Activated T-cell treated with anti-CD3 and anti-CD28 coated beads, Interleukin-2, amount 50 U/mL, for 4 hours (primary cell): Measurements from ENCODE around the gene TGIF2. TPM values are rescaled to one million over a fixed set of nuclear protein-coding genes. Genes with fewer than 3 reads are reported as not detected.
"Not testable (repeated sequence)": the region's sequence is repeated elsewhere in the genome, so short reads cannot be mapped to it uniquely, and the experiment has no call there.

ENCODE experiments used
- ATAC-seq, 2 donors: fragments of 200-7000 bp; cut with Tn5 transposase; one replicate each; pipeline ENCODE4 v1.10.0; 2021
- DNase-seq: peaks from one replicate; pipeline ENCODE4 v3.0.0-alpha.2; 2020
- H3K27me3 Mint-ChIP-seq: one replicate; pipeline ENCODE4 v1.8.0; 2021; ENCODE audit warnings: low read depth, mixed read lengths
- H3K36me3 Mint-ChIP-seq: one replicate; pipeline ENCODE4 v1.8.0; 2022; ENCODE audit warnings: mixed read lengths; ENCODE audit not compliant: insufficient read depth
- H3K4me1 Mint-ChIP-seq: one replicate; pipeline ENCODE4 v1.8.0; 2021; ENCODE audit warnings: low read depth, mixed read lengths
- H3K4me3 Mint-ChIP-seq: one replicate; pipeline ENCODE4 v1.8.0; 2021; ENCODE audit warnings: mild to moderate bottlenecking, moderate library complexity, mixed read lengths
- H3K9me3 Mint-ChIP-seq: one replicate; pipeline ENCODE4 v1.8.0; 2021; ENCODE audit warnings: mixed read lengths
- total RNA-seq, 3 donors: library from RNA; stranded (reverse); gene quantifications; one replicate each; pipeline ENCODE4 v1.2.1, GENCODE V29; 2021

Gene TGIF2
- total RNA-seq, 3 donors from 2014 or later: 62.2 to 63.9 (median 62.5) TPM

DNA sequence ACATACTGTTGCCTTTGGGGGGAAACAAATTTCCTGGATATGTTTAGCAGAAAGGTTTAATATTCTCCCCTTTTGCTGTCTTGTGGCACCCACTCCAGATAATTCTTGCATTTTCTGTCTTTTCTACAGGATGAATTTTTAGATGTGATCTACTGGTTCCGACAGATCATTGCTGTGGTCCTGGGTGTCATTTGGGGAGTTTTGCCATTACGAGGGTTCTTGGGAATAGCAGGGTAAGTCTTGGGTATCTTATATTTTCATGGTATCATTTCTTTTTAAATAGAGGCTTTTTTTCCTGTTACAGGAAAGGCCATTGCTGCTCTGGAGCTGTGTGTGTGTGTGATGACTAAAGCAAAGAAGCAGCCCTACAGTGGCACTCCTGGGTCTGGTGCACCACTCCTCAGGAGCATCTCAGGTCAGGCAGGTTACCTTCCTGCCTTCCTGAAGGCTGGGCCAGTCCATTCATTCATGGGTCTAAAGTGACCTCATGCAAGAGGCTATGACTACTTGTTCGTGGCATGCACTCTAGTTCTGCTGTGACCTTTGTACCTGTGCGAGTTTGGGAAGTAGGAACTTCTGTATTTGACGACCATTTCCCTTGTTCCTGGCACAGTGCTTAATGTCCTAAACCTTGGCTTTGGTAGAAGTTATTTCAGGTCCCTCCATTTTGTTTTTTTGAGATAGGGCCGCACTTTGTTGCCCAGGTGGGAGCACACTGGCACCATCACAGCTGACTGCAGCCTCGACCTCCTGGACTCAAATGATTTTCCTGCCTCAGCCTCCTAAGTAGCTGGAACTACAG is 34.4 kb downstream of the TGIF2 start:
- Mint-ChIP-seq H3K27me3 (no peaks in the 10 kb centered on the region), H3K9me3 (no peaks in the 10 kb centered on the region), H3K36me3 (peaks cover 19% of the 10 kb centered on the region), H3K4me3 (peak overlapping the region; percentile 99), H3K4me1 (peaks cover 24% of the 10 kb centered on the region)
- ATAC-seq (no peak), DNase-seq (no peak)

DNA sequence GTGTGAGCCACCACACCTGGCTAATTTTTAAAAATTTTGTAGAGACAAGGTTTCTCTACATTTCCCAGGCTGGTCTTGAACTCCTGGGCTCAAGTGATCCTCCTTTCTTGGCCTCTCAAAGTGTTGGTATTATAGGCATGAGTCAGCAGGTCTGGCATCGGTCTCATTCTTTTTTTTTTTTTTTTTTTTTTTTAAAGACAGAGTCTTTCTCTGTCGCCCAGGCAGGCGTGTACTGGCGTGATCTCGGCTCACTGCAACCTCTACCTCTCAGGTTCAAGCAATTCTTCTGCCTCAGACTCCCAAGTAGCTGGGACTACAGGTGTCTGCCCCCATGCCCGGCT is 35.0 kb downstream of the TGIF2 start:
- Mint-ChIP-seq H3K36me3 (peaks cover 24% of the 10 kb centered on the region), H3K4me1 (peaks cover 25% of the 10 kb centered on the region), H3K4me3 (peak overlapping the region; percentile 99)
- DNase-seq, H3K27me3 Mint-ChIP-seq, H3K9me3 Mint-ChIP-seq, ATAC-seq: not testable (repeated sequence)

DNA sequence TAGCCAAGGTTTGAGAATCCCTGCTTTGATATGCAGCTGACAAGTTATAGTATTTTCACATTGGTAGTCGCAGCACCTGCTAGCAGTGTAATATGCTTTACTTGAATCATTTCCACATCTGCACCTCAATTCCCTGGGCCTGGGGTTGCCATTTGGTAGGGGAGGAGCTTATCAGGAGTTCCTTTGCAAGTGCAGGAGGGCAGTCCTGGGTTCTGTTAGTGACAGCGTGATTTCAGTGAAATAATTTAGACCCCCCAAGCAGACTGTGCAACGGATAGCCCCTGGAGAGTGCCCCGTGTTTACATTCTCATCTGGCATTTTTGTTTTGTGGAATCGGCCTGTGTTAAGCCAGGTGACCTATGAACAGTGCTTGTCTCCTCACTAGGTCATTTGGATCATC is 38.2 kb downstream of the TGIF2 start:
- ATAC-seq (no peak), DNase-seq (no peak)
- no peaks in the 10 kb centered on the region for H3K27me3 Mint-ChIP-seq
- no peak overlapping the region for H3K4me3 Mint-ChIP-seq
- H3K9me3 Mint-ChIP-seq: no peaks in the 10 kb centered on the region
- peaks cover 35% of the 10 kb centered on the region for H3K36me3 Mint-ChIP-seq
- H3K4me1 Mint-ChIP-seq: peaks cover 17% of the 10 kb centered on the region

DNA sequence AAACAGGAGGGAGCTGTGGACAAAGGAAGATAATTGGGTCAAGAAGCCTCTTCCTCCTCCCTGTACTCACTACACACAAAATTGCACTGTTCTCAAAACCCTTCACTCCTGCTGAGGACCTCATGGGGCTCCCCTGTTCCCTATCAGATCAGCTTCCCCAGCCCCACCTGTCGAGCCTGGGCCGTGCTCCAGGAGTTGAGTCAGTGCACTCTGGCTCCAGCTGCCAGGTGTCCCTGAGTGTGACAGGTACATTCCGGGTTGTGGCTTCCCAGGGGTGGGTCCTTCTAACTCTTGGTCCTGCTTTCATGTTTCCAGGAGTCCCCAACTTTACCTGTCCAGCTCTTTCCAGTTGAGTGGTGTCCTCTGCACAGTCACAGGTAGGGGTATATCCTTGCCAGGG is 40.6 kb downstream of the TGIF2 start:
- Mint-ChIP-seq H3K27me3 (no peaks in the 10 kb centered on the region), H3K4me1 (peaks cover 3% of the 10 kb centered on the region), H3K4me3 (no peak overlapping the region), H3K9me3 (no peaks in the 10 kb centered on the region), H3K36me3 (peaks cover 30% of the 10 kb centered on the region)
- ATAC-seq: no peak
- DNase-seq: no peak

DNA sequence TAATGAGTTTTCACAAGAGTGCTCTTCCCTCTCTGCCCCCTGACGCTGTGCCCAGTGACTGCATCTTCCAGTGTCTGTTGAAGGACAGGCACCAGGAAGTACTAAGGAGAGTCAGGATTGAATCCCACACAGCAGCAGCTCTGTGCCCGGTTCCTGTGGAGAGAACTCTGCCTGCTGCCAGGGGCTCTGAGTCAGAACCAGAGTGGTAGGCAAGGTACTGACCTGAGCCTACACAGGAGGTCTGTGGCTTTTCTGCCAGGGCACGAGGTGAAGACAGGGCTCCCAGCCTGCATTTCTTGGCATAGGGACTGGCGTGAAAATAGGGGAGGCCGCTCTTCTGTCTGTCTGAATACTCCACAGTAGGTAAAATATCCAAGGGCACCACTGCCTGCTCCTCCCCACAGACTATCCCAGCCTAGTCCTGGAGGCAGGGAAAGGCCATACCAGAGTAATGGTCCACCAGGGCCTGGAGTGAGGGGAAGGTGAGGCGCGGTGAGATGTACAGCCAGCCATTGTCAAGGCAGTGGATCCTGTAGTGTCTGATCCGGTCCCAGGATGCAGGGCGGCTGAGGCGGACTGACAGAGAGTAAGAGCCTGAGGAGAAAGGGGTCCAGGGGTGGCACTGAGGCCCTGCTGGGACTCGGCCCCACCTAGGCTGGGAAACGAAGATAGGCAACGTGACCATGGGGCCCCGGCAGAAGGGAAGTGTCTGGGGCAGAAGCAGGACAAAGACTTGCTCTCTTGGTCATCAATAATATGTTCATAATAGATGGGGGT is 41.6 kb downstream of the TGIF2 start:
- ATAC-seq (no peak), DNase-seq (no peak)
- Mint-ChIP-seq H3K36me3 (peaks cover 26% of the 10 kb centered on the region), H3K9me3 (no peaks in the 10 kb centered on the region), H3K4me3 (no peak overlapping the region), H3K4me1 (peaks cover 3% of the 10 kb centered on the region), H3K27me3 (no peaks in the 10 kb centered on the region)

DNA sequence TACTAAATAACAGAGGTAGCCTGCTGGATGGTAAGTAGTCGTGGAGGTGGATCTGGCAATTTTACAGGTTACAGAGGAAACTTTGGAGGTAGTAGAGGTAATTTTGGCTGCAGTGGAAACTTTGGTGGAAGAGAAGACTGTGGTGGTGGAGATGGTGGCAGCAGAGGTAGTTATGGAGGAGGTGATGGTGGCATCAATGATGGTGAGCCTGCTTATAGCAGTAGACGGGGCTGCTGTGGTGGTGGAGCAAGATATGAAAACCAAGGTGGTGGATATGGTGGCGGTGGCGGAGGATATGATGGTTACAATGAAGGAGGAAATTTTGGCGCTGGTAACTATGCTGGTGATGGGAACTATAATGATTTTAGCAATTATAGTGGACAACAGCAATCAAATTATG is 47.5 kb downstream of the TGIF2 start:
- Mint-ChIP-seq H3K27me3 (no peaks in the 10 kb centered on the region), H3K4me1 (peaks cover 13% of the 10 kb centered on the region), H3K9me3 (no peaks in the 10 kb centered on the region), H3K36me3 (peaks cover 23% of the 10 kb centered on the region), H3K4me3 (no peak overlapping the region)
- ATAC-seq: no peak
- no peak for DNase-seq

DNA sequence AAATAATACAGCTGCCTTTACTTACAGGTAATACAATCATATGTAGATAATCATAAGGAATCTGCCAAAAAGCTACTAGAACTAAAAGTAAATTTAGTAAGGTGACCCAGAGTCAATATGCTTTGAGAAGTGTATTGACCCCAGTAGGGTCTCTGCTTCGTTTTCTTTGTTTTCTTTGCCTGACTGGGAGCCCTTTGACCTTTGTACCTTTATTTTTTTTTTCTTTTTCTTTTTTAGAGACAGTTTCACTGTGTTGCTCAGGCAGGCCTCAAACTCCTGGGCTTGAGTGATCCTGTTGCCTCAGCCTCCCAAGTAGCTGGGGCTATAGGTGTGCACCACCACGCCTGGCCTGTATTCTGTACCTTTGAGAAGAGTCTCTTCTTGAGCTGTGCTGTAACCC is 50.0 kb downstream of the TGIF2 start:
- Mint-ChIP-seq H3K4me1 (peaks cover 28% of the 10 kb centered on the region), H3K9me3 (no peaks in the 10 kb centered on the region), H3K27me3 (no peaks in the 10 kb centered on the region), H3K4me3 (no peak overlapping the region), H3K36me3 (peaks cover 30% of the 10 kb centered on the region)
- no peak for ATAC-seq
- no peak for DNase-seq

DNA sequence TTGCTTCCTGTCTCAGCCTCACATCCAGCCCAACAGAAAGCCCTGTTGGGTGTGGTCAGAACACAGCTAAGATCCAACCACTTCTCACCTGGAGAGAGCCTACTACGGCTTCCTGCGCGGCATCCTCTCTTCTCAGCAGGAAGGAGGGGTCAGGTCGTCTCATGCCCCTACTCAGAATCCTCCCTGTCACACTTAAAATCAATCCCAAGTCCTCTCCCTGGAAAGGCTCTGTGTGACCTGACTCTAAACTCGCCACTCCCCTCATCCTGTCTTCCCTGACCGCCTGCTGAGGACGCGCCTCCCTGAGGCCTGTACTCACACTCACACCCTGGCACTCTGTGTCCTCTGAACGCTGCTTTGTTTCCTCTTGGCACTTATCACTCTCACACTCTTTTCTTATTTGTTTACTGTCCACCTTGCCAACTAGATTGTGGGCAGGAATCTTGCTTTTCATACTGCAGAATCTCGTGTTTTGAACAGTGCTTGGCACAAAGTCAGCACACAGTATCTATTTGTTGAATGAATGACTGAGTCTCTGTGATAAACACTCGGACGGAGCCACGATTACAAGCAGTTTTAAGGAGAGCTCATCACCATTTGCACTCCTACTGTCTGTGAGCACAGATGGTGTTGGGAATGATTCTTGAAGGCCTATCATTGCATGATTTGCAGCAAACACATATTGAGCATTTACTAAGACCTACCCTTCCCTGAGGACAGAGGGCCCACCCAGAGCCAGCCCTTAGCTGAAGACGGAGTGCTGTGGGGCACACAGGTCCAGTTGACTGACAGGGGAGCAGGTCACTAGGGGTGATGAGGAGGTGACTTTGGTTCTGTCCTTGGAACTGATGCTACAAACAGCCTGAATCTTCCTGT is 50.9 kb downstream of the TGIF2 start:
- peaks cover 32% of the 10 kb centered on the region for H3K4me1 Mint-ChIP-seq
- peaks cover 34% of the 10 kb centered on the region for H3K36me3 Mint-ChIP-seq
- DNase-seq: no peak
- no peaks in the 10 kb centered on the region for H3K9me3 Mint-ChIP-seq
- no peak overlapping the region for H3K4me3 Mint-ChIP-seq
- ATAC-seq: no peak
- H3K27me3 Mint-ChIP-seq: no peaks in the 10 kb centered on the region

DNA sequence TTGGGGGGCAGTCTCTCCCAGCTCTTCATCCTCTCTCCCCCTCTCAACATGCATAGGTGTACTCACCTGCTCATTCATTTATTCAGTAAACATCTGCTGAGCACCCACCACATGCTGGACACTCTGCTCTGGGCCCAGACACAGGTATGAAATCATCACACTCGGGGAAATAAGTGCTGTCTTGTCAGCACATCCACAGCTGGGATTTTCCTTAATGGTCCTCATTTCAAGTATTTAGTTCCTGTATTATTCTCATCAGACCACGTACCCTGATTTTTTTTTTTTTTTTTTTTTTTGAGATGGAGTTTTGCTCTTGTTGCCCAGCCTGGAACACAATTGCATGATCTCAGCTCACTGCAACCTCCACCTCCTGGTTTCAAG is 51.5 kb downstream of the TGIF2 start:
- Mint-ChIP-seq H3K4me1 (peaks cover 38% of the 10 kb centered on the region), H3K4me3 (no peak overlapping the region), H3K9me3 (no peaks in the 10 kb centered on the region), H3K27me3 (no peaks in the 10 kb centered on the region), H3K36me3 (peaks cover 37% of the 10 kb centered on the region)
- no peak for ATAC-seq
- no peak for DNase-seq

DNA sequence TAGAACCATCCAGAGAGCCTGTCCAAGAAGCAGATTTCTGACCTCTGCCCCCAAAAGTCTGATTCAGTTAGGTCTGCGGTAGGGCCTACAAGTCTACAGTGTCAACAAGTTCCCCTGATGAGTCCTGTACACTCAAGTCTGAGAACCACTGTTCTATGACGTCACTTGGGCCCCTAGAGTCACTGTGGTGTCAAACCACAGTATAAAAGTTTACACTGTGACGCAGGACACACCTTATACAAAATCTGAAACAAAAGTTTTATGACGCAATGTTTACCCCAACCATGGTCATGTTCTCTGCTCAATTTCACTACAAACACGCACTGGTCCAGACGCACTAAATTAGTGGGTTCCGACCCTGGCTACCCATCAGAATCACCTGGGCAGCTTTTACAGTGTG is 54.7 kb downstream of the TGIF2 start:
- H3K9me3 Mint-ChIP-seq: no peaks in the 10 kb centered on the region
- H3K4me3 Mint-ChIP-seq: no peak overlapping the region
- ATAC-seq: peak in 1 of 2 donors; percentile 64
- H3K4me1 Mint-ChIP-seq: peaks cover 54% of the 10 kb centered on the region
- no peak for DNase-seq
- no peaks in the 10 kb centered on the region for H3K27me3 Mint-ChIP-seq
- peaks cover 45% of the 10 kb centered on the region for H3K36me3 Mint-ChIP-seq

DNA sequence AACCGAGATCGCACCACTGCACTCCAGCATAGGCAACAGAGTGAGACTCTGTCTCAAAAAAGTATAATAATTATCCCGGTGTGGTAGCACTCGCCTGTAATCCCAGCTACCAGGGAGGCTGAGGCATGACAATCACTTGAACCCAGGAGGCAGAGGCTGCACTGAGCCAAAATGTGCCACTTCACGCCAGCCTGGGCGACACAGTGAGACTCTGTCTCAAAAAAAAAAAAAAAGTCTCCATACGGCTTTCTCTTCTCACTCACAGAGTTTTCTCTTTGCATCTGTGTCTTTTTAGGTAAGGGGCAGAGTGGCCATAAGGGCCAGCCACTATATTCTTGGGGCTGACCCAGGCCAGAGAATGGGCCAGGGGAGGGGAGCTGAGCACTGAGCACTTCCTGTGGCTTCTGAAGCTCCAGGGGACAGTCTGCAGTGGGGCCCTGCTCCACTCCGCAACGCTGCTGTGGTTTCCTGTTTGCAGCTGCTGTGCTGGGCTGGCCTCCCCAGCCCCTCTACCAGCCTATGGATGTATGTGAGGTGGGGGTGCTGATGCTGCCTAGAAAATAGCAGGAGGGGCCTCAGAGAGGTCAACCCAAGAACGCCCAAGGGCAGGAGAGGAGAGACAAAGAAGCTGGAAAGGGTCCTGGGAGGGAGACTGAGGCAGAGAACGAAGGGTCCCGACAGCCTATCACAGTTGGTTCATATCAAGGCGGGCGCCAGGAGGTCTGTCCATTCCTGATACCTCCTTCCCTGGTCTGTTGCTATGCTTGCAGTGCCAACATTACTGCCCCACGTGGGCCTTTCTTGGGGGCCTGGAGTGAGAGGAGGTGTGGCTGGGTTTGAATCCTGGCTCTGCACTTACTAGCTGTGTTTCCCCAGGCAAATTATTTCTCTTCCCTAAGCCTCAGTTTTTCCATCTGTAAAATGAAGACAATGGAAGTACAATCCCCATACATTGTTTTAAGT is 56.6 kb downstream of the TGIF2 start:
- H3K27me3 Mint-ChIP-seq: no peaks in the 10 kb centered on the region
- H3K4me3 Mint-ChIP-seq: peak overlapping the region; percentile 53
- peaks cover 37% of the 10 kb centered on the region for H3K36me3 Mint-ChIP-seq
- ATAC-seq: peak; percentile 81 to 84
- peaks cover 46% of the 10 kb centered on the region for H3K4me1 Mint-ChIP-seq
- no peaks in the 10 kb centered on the region for H3K9me3 Mint-ChIP-seq
- DNase-seq: peak; percentile 18

DNA sequence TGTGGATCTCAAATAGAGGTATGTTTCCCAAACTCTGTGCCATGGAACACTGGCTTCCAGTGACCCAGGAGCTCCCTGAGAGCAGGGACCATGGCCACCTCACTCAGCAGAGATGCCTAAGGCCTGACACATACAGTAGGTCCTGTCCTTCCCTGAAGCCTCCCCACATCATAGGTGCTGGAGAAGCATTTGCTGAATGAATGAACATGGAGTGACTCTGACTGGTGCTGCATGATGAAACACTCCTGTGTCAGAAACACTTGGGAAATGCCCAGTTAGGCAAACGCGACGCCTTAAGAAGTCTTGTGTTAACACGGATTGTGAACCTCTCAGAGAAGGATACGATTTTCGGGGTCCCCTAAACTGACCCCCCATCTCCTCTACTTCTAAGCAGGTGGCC is 58.2 kb downstream of the TGIF2 start:
- Mint-ChIP-seq H3K27me3 (no peaks in the 10 kb centered on the region), H3K36me3 (peaks cover 40% of the 10 kb centered on the region), H3K4me3 (no peak overlapping the region), H3K9me3 (no peaks in the 10 kb centered on the region), H3K4me1 (peaks cover 46% of the 10 kb centered on the region)
- DNase-seq (no peak), ATAC-seq (no peak)

DNA sequence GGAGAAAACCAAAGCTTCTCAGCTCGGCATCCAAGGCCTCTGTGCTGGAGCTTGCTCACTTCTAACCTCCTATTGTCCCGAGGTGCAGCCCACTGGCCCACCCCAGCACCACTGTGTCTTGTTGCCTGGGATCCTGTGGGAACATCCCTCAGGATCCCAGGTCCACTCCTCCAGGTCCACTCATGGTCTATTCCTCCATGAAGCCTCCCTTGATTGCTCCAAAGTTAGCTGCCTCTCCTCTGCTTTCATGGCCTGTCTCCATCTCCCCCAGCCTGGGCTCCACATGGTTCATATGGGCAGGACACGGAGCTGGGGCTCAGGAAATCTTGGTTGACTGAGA is 58.7 kb downstream of the TGIF2 start:
- no peak for ATAC-seq
- Mint-ChIP-seq H3K36me3 (peaks cover 36% of the 10 kb centered on the region), H3K27me3 (no peaks in the 10 kb centered on the region), H3K4me3 (no peak overlapping the region), H3K4me1 (peaks cover 42% of the 10 kb centered on the region), H3K9me3 (no peaks in the 10 kb centered on the region)
- DNase-seq: no peak
